ENCODE results near the gene PTPRK. TPM values are rescaled to one million over a fixed set of nuclear protein-coding genes. Genes with fewer than 3 reads are reported as not detected.

PTPRK gene
- polyA plus RNA-seq, 4 donors, result 48.8 to 61.8 (median 57.9) TPM

DNA sequence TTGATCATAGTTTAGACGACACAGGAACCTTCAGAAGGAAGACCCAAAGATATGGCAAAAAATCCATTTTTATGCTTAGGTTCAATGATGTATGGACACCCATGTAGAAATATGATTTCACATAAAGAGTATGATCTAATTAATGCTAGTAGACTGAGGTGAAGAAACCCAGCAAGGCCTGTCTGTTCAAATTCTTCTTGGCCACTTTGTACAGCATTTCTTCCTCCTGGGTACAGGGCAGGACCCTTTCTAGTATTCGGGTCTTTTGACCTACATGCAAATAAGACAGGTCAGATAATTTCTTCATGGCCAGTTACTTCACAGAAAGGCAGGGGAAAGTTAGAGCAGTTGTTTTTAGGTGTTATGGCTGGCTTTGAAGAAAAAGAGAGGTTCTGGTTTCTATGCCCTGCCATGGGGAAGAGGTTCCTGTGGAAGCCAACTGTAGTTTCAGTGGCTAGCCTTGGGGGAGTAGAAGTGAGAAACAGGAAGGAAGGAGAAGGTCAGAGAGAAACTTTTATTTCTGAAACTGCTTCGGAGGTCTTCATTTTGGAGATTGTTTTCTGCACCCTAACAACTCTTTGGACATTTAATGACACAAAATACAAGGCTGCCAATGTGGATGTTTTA, 208.3 kb downstream of the PTPRK start:
- DNase-seq (ENCODE audit: low read depth in 4 of 4, low spot score in 3 of 4), result no peak

GRCh38 chr6:128310451-128310850, 209.9 kb downstream of the PTPRK start:
- no peak for DNase-seq (ENCODE audit: low read depth in 4 of 4, low spot score in 3 of 4)

DNA sequence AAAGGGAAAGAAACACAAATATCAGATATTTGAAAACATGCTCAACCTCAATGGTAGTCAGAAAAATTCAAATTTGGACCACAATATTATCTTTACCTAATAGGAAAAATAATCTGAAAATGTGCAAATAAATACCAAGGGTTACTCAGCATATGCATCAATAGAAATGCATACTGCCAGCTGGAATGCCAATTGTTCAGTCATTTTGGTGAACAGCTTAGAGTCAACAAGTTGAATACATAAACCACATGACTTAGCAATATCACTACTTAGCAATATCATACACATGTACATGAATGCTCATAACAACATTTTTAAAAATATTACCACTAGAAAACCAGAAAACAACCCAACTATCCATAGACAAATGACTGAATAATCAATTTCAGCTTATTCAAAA, 212.7 kb downstream of the PTPRK start:
- no peak for DNase-seq (ENCODE audit: low read depth in 4 of 4, low spot score in 3 of 4)

DNA sequence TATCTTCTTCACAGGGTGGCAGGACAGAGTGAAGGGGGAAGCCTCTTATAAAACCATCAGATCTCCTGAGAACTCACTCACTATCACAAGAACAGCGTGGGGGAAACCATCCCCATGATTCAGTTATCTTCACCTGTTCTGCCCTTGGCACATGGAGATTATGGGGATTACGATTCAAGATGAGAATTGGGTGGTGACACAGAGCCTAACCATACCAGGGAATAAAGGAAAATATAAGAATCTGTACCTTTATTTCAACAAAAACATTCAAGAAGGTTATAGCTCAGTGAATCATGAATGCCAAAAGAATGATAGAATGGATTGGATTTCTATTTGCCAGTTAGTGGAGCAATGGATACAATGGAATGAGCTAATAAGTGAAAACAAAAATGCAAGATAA, 214.4 kb downstream of the PTPRK start:
- no peak for DNase-seq (ENCODE audit: low read depth in 4 of 4, low spot score in 3 of 4)

- no peak for DNase-seq (ENCODE audit: low read depth in 4 of 4, low spot score in 3 of 4)
These were observed 215.2 kb downstream of the PTPRK start for GRCh38 chr6:128305228-128305627.

GRCh38 chr6:128303870-128304269, 216.5 kb downstream of the PTPRK start:
- no peak for DNase-seq (ENCODE audit: low read depth in 4 of 4, low spot score in 3 of 4)

DNA sequence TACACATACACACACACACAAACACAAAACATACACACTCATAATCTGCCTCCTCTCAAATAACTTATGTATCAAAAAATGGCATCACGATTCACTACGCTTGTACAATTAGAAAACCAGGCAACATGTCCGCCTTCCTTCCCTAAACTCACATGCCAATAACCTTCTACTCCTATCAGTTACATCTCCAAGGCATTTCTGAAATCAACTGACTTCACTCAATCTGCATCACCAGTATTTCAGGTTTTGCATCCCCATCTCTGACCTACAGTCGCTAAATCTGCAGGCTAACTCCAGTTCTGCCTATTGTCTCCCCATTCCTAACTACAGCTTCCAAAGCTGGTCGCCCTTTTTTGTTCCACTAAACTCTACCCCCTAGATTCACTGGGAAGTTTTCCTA, 217.5 kb downstream of the PTPRK start:
- no peak for DNase-seq (ENCODE audit: low read depth in 4 of 4, low spot score in 3 of 4)

DNA sequence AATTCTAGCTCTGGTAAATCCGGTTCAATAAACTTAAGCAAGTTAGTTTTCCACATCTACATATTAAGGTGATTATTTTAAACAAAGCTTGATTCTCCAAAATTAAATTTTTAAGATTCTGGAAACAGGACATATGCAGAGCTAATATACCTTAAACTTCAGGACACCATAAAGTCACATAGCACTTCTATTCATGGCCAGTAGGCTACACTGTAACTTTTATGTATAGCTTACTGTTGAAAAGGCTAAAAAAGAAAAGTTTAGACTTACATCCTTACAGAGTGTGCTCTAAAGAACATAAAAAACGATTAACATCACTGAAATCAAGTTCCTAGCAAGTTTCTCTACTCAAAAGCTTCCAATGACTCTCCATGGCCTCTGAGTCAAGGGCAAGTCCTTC, 224.7 kb downstream of the PTPRK start:
- DNase-seq (ENCODE audit: low read depth in 4 of 4, low spot score in 3 of 4), result no peak

- no peak for DNase-seq (ENCODE audit: low read depth in 4 of 4, low spot score in 3 of 4)
These were observed 230.2 kb downstream of the PTPRK start for GRCh38 chr6:128290221-128290620.

DNA sequence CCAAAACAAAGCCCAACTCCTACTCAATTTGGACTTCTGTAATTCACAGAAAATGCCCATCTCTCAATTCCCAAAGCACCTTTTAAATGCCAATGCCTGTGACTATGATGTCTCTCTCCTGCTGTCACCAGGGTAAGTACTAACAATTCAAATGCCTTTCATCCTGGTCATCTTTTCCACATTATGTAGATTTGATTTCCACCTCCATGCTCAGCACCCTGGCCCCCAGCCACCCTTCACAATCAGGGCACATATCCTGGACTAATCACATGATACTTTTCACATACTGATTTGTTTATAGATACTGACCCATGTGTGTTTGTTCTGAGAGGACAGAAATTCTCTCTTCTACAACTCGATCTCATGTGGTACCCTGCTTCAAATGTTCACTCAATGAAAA, 236.3 kb downstream of the PTPRK start:
- no peak for DNase-seq (ENCODE audit: low read depth in 4 of 4, low spot score in 3 of 4)

DNA sequence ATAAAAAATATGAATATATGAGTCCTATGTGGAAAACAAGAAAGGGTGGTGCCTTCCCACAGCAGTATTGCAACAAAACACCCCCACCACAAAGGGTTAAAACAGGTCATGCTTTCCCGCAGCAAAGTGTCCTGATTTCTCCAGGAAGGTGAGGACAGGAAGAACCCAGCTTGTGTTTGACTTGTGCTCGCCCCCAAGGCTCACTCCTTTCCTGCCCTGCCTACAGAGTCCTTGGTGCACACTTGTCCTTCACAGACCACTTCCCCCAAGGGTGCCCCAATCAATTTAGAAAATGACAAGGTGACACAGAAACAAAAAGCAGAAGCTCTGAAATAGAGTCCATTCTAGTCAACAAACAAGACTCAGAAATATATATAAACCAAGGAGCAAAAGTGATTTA, 237.4 kb downstream of the PTPRK start:
- no peak for DNase-seq (ENCODE audit: low read depth in 4 of 4, low spot score in 3 of 4)

- DNase-seq (ENCODE audit: low read depth in 4 of 4, low spot score in 3 of 4), result no peak
These were observed 239.4 kb downstream of the PTPRK start for GRCh38 chr6:128280960-128281359.

GRCh38 chr6:128280066-128280465, 240.3 kb downstream of the PTPRK start:
- no peak for DNase-seq (ENCODE audit: low read depth in 4 of 4, low spot score in 3 of 4)

DNA sequence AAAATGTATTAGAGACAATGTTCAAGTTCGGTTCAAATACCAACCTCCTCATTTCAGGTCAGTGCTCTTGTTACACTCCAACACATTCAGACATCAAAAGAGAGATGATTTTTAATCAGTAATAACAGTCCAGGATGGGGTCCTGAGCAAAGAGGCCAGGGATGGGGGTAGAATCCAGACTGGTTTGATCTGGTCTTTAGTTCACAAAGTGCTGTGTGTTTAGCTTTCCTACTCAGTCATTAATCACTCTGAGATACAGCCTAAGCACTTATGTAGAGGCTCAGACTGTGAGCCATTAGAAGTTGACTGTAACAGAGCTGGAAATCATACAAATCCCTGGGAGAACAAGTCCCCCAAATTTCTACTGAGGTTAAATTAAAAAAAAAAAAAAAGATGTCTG, 241.6 kb downstream of the PTPRK start:
- DNase-seq (ENCODE audit: low read depth in 4 of 4, low spot score in 3 of 4), result peak in 1 of 4 donors; percentile 15

DNA sequence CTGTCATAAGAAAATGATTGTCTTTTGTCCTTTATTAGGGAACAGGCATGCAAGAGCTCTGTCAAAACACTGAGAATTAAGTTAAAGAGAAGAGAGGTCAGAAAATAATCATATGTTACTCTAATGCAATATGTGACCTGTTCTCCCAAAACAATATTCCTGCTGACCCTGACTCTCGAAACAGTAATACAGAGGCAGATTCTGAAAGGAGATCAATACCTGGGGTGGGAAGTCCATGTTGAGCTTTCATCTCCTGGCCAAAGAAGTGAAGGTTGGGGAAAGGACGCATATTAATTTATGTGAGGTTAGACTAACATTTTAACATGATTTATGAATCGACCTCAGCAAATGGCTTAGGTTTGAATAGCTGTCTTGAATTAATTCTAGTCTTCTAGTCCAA, 243.0 kb downstream of the PTPRK start:
- no peak for DNase-seq (ENCODE audit: low read depth in 4 of 4, low spot score in 3 of 4)

DNA sequence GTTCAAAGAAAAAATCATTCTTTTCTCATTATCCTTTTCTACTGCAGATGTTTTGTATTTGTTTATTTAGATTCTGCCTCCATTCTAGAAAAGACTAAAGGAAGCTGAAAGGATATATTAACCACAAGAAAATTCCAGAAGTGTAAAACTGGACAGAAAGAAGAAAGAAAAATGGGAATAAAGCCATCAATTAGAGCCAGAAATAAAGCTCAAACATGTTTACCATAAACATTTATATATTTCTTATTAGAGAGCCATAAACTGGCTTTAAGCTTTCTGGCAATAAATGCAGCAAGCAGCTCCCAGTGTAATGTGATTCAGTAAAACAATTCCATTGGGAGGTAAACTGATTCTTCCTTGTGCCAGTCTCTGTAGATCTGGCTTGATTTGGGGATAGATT, 244.1 kb downstream of the PTPRK start:
- DNase-seq (ENCODE audit: low read depth in 4 of 4, low spot score in 3 of 4), result no peak

GRCh38 chr6:128275681-128276080, 244.7 kb downstream of the PTPRK start:
- no peak for DNase-seq (ENCODE audit: low read depth in 4 of 4, low spot score in 3 of 4)

GRCh38 chr6:128275030-128275429, 245.4 kb downstream of the PTPRK start:
- DNase-seq (ENCODE audit: low read depth in 4 of 4, low spot score in 3 of 4), result no peak

DNA sequence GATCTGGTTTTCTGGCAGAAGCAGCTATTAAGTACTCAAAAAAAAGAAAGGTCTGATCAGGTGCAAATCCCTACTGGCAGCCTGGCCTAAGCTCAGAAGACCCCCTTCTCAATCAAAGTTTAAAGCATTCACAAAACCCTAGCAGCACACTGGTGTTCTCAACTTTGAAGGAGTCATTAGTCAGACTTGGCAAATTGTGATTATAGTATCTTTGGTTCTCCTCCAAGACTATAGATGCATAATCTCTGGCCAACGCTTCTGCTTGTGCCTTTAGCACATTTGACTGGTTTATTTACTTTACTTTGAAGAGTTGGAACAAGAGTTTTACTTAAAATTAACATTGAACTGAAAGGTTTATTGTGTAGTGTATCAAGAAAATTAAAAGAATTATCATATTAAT, 248.9 kb downstream of the PTPRK start:
- no peak for DNase-seq (ENCODE audit: low read depth in 4 of 4, low spot score in 3 of 4)

- DNase-seq (ENCODE audit: low read depth in 4 of 4, low spot score in 3 of 4), result no peak
These were observed 249.4 kb downstream of the PTPRK start for GRCh38 chr6:128271011-128271410.

GRCh38 chr6:128266946-128267345, 253.5 kb downstream of the PTPRK start:
- DNase-seq (ENCODE audit: low read depth in 4 of 4, low spot score in 3 of 4), result no peak

DNA sequence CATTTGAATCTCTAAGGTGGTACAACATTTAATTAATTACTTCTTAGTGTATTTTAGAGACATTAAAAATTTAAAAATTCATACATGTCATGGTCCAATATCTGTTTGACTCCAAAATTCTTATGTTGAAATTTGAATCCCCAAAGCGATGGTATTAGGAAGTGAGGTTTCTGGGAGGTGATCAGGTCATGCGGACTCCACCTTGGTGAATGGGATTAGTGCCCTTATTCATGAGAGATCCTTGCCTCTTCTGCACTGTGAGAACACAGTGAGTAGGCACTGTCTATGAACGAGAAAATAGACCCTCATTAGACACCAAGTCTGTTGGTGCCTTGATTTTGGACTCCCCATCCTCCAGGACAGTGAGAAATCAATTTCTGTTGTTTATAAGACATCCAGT, 254.7 kb downstream of the PTPRK start:
- DNase-seq (ENCODE audit: low read depth in 4 of 4, low spot score in 3 of 4), result no peak
